Ishikawa (cell line): ENCODE data around the gene SV2C.

Experiments
- CEBPB ChIP-seq: IDR thresholded peaks from 2 replicates; pipeline ENCODE4 v1.6.1; 2012
- NFIC ChIP-seq: IDR thresholded peaks from 2 replicates; pipeline ENCODE4 v1.6.1; 2012
- TAF1 ChIP-seq: IDR thresholded peaks from 2 replicates; pipeline ENCODE4 v1.6.1; 2012; ENCODE audit warnings: low read depth, mild to moderate bottlenecking

- TF ChIP-seq CEBPB (no peak), NFIC (no peak), TAF1 (no peak)
These were observed 301.0 kb downstream of the SV2C start for GRCh38 chr5:76384189-76384588.
